AG09309 (cell line): ENCODE measurements around the gene GALNS.

Experiments
- DNase-seq: peaks from one replicate; pipeline ENCODE4 v3.0.0-alpha.2; 2010; ENCODE audit warnings: low read depth
- H3K4me3 ChIP-seq: 2 replicates; pipeline ENCODE4 v1.5.1; 2011; ENCODE audit warnings: mild to moderate bottlenecking, low read depth, low read length, moderate library complexity; ENCODE audit not compliant: control insufficient read depth
- TF ChIP-seq, protein P1 (sequence below): IDR thresholded peaks from 2 replicates; pipeline ENCODE4 v1.5.1; 2011; ENCODE audit warnings: mild to moderate bottlenecking, low read depth, low read length, inconsistent platforms; ENCODE audit not compliant: insufficient read depth, control insufficient read depth; ENCODE audit errors: missing control alignments

Gene GALNS

DNA sequence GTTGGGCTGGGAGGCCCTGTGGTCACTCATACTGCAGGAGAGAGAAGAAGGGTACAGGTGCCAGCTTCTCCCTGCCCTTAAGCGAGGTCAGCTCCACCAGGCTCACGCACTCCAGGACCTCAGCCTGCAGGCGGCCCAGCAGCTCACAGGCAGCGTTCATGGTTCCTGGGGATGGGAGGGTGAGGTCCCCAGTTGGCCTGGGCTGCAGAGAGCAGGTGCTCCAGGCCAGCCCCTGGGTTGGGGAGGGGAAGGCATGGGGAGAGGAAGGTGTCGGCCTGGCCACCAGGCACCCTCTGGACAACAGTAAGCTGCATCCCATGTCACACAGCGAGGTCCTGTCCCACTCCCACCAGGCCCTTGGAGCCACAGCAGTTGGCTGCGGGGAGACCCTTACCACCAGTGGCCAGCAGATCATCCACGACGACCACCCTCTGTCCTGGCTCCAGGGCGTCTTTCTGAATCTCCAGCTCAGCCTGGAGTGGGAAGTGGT is 47.0 kb downstream of the GALNS start:
- TF ChIP-seq, protein P1, sequence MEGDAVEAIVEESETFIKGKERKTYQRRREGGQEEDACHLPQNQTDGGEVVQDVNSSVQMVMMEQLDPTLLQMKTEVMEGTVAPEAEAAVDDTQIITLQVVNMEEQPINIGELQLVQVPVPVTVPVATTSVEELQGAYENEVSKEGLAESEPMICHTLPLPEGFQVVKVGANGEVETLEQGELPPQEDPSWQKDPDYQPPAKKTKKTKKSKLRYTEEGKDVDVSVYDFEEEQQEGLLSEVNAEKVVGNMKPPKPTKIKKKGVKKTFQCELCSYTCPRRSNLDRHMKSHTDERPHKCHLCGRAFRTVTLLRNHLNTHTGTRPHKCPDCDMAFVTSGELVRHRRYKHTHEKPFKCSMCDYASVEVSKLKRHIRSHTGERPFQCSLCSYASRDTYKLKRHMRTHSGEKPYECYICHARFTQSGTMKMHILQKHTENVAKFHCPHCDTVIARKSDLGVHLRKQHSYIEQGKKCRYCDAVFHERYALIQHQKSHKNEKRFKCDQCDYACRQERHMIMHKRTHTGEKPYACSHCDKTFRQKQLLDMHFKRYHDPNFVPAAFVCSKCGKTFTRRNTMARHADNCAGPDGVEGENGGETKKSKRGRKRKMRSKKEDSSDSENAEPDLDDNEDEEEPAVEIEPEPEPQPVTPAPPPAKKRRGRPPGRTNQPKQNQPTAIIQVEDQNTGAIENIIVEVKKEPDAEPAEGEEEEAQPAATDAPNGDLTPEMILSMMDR, result no peak
- DNase-seq, result no peak
- H3K4me3 ChIP-seq, result peak overlapping the region; percentile 62

DNA sequence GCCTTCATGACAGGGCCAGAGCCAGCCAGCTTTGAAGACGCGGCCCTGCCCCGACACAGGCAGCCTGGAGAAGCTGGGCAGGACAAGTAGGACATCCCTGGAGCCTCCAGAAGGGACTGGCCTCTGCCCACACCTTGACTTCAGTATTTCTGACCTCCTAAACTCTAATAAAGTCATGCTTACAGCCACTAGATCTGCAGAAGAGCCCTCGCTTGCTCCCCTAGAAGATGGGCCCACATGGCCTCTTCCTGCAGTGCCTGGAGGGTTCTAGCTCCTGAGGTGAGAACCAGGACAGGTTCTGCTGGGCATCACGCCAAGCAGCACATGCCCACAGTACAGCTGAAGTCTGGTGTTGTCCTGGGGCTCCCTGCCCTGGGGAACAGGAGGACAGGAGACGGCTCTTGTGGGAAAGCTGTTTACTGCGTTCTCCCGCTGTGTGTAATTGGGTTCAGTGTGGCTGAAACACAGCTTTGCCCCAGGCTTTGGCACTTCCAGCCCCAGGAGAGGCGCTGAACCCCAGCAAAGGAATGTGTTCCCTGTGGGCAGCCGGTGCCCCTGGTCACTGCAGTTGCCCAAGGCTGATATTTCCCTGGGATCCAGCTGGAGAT is 47.6 kb downstream of the GALNS start:
- H3K4me3 ChIP-seq, result no peak overlapping the region
- no peak for DNase-seq
- TF ChIP-seq, protein P1, result no peak

DNA sequence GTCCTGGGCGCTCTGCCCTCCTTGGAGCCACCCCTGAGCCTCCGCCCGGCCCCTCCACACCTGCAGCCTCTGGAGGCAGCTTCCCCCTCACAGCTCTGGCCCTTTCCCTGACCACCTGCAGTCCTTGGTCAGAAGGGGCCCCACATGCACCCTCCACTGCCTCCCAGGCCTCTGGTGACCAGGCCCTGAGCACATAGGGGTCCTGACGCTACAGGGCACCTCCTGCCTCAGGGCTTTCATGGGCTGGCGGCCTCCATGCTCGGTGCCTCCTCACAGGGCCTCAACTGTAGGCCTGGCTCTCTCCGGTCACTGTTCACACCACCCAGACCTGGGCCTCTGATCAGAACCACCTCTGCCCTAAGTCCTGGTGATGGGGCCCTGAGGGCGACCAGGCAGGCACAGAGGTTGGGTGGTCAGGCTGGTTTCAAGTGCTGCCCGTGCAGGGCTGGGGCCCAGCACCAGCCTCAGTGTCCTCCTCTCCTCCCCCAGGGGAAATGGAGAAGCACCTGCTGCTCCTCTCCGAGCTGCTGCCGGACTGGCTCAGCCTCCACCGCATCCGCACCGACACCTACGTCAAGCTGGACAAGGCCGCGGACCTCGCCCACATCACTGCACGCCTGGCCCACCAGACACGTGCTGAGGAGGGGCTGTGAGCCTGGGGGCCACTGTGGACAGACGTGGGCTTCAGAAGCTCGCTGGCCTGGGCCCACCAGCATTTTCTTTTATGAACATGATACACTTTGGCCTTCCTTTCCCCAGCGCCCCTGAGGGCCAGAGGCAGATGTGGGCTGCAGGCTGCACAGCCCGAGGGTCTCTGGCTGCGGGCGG is 48.9 kb downstream of the GALNS start:
- DNase-seq, result no peak
- H3K4me3 ChIP-seq, result no peak overlapping the region
- TF ChIP-seq, protein P1, result no peak

- TF ChIP-seq, protein P1, result no peak
- DNase-seq, result no peak
- H3K4me3 ChIP-seq, result no peak overlapping the region
Measured at GRCh38 chr16:88807142-88807625, 49.6 kb downstream of the GALNS start.

DNA sequence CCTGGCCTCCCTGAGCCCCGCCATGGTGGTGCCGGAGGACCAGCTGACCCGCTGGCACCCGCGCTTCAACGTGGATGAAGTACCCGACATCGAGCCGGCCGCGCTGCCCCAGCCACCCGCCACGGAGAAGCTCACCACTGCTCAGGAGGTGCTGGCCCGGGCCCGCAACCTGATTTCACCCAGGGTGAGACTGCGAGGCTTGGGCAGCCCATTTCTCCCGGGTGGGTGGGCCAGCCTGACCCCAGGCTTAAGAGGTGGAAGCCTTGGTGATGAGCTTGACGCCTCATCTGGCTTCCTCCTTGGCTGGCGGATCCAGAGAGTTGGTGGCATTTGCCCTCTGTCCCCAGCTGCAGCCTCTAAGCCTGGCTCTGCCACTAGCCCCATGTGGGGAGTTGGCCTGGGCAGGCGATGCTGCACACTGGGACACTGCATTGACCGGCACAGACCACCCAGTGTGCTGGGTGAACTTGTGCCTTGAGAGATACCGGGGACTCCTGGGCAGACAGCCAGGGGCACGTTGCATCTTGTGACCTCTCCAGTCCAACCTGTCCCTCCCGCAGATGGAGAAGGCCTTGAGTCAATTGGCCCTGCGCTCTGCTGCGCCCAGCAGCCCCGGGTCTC is 50.1 kb downstream of the GALNS start:
- TF ChIP-seq, protein P1, result no peak
- H3K4me3 ChIP-seq, result no peak overlapping the region
- DNase-seq, result no peak

- DNase-seq, result no peak
- TF ChIP-seq, protein P1, result no peak
- no peak overlapping the region for H3K4me3 ChIP-seq
Measured at GRCh38 chr16:88805887-88806393, 50.8 kb downstream of the GALNS start.
